ENCODE data around the gene ZNF175.

ZNF175 gene

GRCh38 chr19:51598159-51598915 lies 27.3 kb downstream of the ZNF175 start:
- TF ChIP-seq REST (IDR thresholded peaks at IDR 0.05; ENCODE audit: insufficient read depth in 1 of 2, low read depth in 2 of 2, low read length in 2 of 2): no peak
- no peak for TF ChIP-seq FOXP2 (optimal IDR thresholded peaks at IDR 0.05; ENCODE audit: borderline replicate concordance, extremely low read depth, extremely low read length, insufficient read depth)
- TF ChIP-seq SIN3A (IDR thresholded peaks at IDR 0.05; ENCODE audit: borderline replicate concordance, insufficient read depth, low read length): no peak
- no peak for TF ChIP-seq POLR2AphosphoS5 (IDR thresholded peaks at IDR 0.05; ENCODE audit: low read depth, low read length)
- TF ChIP-seq TAF1 (IDR thresholded peaks at IDR 0.05; ENCODE audit: borderline replicate concordance, insufficient read depth, low read length): no peak

GRCh38 chr19:51599084-51599483 lies 28.0 kb downstream of the ZNF175 start:
- TF ChIP-seq POLR2AphosphoS5 (IDR thresholded peaks at IDR 0.05; ENCODE audit: low read depth, low read length) (no peak), REST (IDR thresholded peaks at IDR 0.05; ENCODE audit: insufficient read depth in 1 of 2, low read depth in 2 of 2, low read length in 2 of 2) (no peak), TAF1 (IDR thresholded peaks at IDR 0.05; ENCODE audit: borderline replicate concordance, insufficient read depth, low read length) (no peak), FOXP2 (optimal IDR thresholded peaks at IDR 0.05; ENCODE audit: borderline replicate concordance, extremely low read depth, extremely low read length, insufficient read depth) (no peak), SIN3A (IDR thresholded peaks at IDR 0.05; ENCODE audit: borderline replicate concordance, insufficient read depth, low read length) (no peak)

- TF ChIP-seq SIN3A (IDR thresholded peaks at IDR 0.05; ENCODE audit: borderline replicate concordance, insufficient read depth, low read length) (no peak), POLR2AphosphoS5 (IDR thresholded peaks at IDR 0.05; ENCODE audit: low read depth, low read length) (no peak), FOXP2 (optimal IDR thresholded peaks at IDR 0.05; ENCODE audit: borderline replicate concordance, extremely low read depth, extremely low read length, insufficient read depth) (no peak), TAF1 (IDR thresholded peaks at IDR 0.05; ENCODE audit: borderline replicate concordance, insufficient read depth, low read length) (no peak), REST (IDR thresholded peaks at IDR 0.05; ENCODE audit: insufficient read depth in 1 of 2, low read depth in 2 of 2, low read length in 2 of 2) (no peak)
Measured at GRCh38 chr19:51600940-51601580, 30.0 kb downstream of the ZNF175 start.

GRCh38 chr19:51602189-51602854 lies 31.2 kb downstream of the ZNF175 start:
- no peak for TF ChIP-seq TAF1 (IDR thresholded peaks at IDR 0.05; ENCODE audit: borderline replicate concordance, insufficient read depth, low read length)
- no peak for TF ChIP-seq POLR2AphosphoS5 (IDR thresholded peaks at IDR 0.05; ENCODE audit: low read depth, low read length)
- no peak for TF ChIP-seq SIN3A (IDR thresholded peaks at IDR 0.05; ENCODE audit: borderline replicate concordance, insufficient read depth, low read length)
- TF ChIP-seq FOXP2 (optimal IDR thresholded peaks at IDR 0.05; ENCODE audit: borderline replicate concordance, extremely low read depth, extremely low read length, insufficient read depth): no peak
- no peak for TF ChIP-seq REST (IDR thresholded peaks at IDR 0.05; ENCODE audit: insufficient read depth in 1 of 2, low read depth in 2 of 2, low read length in 2 of 2)

Measured in PFSK-1 (cell line).